Activated CD8-positive, alpha-beta memory T cell treated with anti-CD3 and anti-CD28 coated beads, Interleukin-2, amount 50 U/mL, for 1 hour (primary cell): ENCODE data around the gene CYB5R3.
"Not testable (repeated sequence)": the region's sequence is repeated elsewhere in the genome, so short reads cannot be mapped to it uniquely, and the experiment has no call there.

ENCODE experiments used
- DNase-seq: peaks from one replicate; pipeline ENCODE4 v3.0.0-alpha.2; 2020; ENCODE audit errors: extremely low read depth

Gene CYB5R3

DNA sequence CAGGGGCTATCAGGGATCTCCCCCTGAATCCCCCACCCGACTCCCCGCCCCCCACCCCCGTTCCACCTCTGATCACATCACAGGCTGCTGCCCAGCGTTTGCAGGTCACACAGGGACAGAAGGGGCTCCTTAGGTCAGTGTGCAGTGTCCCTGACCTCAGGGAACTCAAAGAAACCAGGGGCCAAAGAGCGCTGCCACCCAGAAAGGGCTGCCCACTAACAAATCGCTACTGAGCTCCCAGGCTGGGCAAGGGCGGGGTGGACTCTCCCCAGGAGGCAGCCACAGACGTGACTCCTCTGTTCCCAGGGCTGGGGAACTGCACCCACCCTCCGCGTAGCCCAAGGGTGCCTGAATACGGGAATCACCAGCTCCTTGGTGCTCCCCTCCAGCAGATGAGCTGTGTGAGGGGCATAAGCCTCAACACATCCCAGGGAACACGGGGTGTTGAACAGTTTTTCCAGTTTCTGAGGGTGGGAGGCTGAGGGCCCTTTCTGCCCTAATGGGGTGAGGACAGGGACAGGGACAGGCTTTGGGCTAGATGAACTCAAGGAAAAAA, 24.6 kb downstream of the CYB5R3 start:
- no peak for DNase-seq

DNA sequence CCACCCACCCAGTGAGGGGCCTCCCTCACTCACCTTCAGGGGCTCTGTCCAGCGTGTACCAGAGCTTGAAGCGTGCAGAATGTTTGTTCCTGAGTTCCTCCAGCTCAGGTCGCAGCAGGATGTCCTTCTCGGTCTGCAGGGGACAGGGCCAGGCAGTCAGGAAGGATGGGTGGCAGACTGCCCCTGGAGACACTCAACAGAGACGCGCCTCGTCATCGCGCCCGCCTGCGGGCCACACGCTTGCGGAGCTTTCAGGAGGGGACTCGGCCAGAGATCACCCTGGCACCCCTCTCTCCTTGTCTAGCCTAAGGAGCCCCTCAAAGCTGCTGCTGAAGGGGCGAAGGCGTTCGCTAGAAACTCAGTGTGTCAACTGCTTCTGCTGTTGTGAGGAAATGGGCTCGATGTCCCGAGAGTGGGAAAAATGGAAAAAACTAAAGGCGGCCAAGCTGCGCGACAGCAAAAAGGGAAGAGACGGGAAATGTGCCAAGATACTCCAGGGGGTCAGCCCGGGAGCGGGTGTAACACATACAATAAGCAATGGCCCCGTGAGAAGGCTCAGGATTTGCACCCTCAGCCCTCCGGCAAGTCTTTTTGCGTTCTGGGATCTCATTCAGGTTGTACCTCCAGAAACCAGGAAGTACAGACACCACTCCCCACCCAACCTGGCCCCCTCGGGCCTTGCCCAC, 25.3 kb downstream of the CYB5R3 start:
- DNase-seq, result no peak

DNA sequence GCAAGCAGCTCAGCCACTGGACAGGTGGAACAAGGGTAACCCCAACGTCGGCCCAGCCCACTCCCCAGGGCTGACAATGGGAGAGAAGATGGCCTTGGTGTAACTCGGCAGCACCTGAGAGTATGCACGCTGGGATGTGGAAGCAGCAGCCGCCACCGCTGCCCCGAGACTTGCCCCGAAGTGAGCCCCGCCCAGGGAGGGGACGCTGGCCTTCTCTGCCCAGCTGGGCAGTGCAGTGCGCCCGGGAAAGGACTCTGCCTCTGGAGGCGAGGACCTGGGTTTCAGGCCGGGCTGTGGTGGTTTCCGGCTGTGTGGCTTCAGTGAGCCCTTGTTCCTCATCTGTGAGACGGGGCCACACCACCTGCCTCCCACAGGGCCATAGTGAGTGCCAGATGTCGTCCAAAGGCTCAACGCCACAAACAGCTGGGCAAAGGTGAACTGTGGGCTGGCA, 25.9 kb downstream of the CYB5R3 start:
- DNase-seq, result no peak

DNA sequence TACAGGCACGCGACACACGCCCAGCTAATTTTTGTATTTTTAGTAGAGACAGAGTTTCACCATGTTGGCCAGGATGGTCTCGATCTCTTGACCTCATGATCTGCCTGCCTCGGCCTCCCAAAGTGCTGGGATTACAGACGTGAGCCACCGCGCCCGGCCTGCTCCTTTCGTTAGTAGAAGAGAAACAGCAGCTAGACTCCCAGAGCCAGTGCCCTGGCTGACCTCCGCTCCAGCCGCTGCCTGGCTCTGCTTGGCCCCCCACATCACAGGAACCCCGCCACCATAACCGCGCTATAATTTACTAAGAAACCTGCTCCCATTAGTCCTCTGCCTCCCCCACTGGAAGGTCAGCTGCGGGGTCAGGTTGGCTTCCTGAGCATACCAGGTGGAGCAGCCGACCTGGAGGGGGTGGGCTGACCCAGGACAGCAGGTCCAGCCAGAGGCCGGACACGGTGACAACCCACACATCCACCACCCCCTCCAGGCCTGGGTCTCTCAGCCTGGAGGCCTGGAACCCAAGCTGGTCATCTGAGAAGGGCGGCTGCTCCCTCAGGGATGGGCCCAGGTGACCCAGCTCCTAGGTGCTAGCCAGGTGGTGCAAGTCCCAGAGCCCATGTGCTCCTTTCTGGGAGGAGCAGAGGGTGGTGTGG, 27.0 kb downstream of the CYB5R3 start:
- no peak for DNase-seq

DNA sequence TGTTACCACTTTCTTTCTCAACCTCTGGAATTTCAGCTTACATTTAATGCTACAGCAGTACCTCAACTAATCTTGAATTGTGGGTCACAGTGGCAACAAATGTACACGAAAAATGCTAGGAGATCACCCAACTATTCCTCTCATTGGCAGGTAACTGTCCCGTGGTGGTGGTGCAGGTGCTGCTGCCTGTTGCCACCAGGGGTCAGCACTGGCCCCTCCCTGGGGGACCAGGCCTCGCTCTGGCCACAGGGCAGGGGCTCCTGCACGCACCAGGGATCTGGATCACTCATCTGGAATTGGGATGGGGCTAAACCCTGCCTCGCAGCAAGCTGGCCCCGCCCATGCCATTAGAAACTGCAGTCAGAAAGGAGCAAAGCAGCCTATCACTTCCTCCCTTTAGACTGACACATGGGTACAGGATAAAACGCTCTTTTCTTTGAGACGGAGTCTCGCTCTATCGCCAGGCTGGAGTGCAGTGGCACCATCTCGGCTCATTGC, 27.6 kb downstream of the CYB5R3 start:
- DNase-seq, result no peak

DNA sequence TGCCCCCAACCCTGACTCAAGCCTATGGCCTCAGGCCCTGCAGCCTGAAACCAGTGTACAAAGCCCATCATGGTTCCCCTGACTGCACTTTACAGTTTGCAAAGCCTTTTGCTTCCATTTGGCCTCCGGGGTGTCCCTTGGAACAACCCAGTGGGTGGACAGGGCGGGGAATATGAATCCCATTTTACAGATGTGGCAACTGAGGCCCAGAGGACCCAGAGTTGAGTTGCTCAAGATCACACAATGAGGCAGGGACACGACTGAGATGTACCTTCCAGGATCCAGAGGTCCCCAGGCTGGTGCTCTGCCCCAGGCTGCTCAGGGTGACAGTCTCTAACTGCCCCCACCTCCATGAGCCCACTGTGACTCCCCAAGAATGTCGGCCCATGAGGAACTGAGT, 29.1 kb downstream of the CYB5R3 start:
- no peak for DNase-seq

DNA sequence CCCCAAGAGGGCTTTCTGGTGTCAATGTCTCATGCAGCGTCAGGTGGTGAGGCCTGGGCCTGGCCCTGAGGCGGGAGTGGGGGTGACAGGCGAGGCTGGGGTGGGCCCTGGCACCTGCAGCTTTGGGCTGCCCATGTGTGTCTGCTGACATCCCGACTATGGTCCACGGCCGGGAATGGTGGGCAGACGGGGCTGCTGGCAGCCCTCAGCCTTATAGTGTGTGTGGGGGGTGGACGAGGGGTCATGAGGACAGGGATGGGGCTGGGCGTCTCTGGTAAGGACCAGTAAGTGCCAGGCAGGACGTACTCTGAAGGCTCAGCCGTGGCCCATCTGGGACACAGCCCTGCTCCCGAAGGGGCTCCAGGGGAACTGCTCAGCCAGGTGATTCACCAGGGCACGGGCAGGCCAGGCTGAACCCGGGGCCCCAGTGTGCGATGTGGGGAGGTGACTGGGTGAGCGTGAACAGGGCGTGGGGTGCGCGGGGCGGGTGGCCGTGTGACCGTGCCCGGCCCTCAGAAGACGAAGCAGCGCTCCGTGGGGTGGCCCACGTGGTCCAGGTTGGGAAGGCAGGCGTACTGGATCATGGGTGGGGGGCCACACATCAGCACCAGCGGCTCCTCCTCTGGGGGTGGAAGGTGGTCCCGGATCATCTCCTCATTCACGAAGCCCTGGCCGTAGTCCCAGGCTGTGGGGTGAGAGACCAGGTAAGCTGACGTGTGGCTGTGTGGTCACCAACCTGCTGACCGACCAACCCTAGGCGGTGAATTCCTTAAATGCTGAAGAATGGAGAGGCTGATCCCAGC, 29.7 kb downstream of the CYB5R3 start:
- no peak for DNase-seq

DNA sequence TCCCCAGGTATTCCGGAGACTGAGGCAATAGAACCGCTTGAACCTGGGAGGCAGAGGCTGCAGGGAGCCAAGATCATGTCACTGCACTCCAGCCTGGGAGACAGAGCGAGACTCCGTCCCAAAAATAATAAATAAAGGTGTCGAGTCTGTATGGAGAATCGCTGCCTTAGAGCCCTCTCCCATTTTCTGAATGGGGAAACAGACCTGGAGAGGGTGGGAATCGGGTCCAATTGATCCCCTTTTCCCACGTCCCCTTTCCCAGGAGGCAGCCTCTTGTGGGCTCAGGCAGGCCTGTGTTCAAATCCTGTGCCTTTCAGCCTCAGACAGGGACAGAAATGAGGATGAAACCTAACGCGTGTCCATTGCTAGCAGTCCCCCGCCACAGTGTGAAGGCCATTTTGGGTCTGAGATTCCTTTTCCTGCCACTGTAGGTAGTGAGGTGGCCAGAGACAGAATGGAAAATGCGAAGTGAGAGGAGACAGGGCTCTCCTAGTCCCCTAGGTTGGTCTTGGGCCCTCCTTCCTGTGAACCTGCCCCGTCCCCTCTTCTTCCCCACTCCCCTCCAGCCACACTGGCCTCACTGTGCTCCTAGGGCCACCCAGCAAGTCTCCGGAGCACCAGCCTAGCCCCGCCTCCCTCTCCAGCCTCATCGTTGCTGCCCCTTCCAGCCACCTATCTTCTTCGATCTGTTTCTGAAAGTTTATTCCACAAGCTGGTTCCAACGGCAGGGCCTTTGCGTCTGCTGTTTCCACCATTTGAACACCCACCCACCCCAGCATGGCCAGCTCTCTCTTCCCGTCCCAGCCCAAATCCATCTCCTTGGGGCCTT, 31.8 kb downstream of the CYB5R3 start:
- no peak for DNase-seq

DNA sequence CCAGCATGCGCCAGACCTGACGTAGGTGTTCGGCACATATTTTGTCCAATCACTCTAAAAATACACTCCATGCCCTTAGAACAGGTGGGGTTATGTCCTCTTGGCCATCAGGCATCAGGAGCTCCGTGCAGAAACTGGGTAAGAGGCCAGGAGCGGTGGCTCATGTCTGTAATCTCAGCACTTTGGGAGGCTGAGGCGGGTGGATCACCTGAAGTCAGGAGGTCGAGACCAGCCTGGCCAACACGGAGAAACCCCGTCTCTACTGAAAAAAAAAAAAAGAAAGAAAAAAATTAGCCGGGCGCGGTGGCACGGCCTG, 33.4 kb downstream of the CYB5R3 start:
- not testable (repeated sequence) for DNase-seq

DNA sequence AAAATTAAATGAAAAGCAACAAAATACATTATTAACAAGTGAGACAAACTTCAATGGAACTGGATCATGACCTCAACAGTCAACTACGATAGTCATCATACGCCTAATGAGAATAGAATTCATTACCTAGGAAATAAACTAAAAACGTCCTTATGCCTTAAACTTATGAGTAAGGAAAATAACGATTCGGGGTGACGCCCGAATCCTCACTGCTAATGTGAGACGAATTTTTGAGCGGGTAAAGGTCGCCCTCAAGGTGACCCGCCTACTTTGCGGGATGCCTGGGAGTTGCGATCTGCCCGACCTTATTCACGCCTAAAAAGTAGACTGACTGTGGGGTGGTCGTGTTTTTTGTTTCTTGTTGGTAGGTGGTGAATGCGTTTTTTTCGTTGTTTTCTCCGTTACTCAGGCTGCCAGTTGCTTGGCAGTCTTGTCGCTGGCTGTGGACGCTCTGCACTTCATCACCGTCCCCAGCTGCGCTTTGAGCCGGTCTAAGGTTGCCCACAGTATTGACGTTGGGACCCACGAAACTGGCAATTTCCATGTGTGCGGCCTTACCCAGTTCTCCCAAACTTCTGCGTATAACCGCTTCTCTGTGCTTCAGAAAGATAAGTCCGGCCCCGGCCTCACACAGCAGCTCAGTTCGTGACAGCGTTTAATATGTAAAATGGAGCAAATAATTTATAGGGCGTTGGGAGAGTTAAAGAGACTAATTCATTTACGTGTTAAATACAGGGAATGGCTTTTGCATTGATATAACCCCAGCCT, 33.9 kb downstream of the CYB5R3 start:
- peak; percentile 83 for DNase-seq

DNA sequence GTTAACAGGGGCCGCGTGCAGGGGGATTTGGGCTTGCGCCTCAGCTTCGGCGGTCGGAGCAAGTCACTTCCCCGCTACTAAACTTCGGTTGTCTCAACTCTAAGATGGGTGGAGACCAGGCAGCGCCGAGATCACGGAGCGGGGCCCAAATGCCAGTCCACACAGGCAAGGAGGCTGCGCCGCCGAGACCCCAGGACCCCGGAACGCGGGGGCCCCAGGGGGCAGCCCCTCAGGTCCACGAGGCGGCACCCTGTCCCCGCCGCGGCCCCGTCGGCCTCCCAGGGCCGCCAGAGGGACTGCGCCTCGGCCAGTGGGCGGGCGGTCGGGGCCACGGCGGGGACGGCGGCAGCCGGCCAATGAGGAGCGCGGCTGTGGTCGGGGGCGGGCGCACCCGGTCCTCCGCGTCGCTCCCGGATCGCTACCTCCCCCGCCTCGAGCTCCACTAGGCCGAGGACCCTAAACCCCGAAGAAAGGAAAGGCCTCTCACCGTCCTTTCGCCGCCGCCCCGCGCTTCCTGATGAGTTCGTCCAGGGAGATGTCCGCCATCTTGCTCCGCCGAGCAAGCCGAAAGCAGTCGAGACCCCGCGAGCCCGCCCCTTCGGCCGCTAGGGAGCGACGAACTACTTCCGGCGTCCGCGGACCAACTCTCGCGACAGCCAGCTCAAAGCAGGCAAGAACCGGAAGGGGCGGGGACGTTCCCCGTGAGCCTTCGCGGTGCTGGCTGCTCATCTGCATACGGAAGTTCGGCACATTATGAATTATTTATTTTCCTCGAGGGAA, 34.7 kb downstream of the CYB5R3 start, which contains the start of gene POLDIP3:
Gene POLDIP3 (minus strand): TSS at position 572 of the 780 bp plus-strand sequence. CDS start 26 bp downstream, at position 546.
- peak; percentile 97 for DNase-seq

DNA sequence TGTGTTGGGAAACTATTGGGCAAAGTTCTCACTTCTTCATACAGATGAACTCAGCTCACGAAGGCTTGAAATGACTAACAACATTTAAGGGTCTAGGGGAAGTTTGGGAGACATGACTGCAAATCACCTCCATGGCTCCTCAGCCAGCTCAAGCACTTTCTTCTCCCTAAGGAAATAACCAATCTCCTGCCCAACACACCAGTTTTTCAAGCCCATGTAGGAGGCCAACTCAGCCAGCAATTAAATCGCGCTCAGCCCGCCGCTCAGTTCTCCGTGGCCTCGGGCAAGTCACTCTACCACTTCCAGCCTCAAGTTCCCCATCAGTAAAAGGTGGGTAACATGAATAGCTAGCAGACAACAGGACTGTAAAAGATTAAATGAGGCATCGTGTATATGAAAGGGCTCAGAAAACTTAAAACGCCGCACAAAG, 35.3 kb downstream of the CYB5R3 start:
- DNase-seq, result no peak

DNA sequence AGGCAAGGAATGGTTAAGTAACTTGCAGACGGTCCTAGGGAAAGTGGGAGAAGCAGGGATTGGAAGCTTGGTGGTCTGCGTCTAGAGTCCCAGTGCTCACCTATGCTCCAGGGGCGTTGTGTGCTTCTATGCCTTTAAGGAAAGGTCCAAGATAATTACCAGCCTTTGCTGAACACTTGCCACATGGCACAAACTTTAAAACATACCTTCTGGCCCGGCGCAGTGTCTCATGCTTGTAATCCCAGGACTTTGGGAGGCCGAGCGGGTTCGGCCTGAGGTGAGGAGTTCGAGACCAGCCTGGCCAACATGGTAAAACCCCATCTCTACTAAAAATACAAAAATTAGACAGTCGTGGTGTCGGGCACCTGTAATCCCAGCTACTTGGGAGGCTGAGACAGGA, 36.9 kb downstream of the CYB5R3 start:
- DNase-seq, result no peak

DNA sequence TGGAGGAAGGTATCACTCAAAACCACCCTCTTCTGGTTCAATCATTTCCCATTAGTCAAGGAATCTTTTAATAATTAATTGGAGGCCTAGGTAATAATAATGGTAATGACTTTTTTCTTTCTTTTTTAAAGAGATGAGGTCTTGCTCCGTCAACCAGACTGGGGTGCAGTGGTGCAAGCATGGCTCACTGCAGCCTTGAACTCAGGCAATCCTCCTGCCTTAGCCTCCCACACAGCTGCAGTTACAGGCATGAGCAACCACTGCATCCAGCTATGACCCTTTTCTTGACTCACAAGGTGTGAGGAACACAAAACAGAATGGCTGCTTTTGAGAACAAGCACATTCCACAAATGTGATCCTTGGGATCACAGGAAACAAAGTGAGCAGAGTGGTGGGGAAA, 38.1 kb downstream of the CYB5R3 start:
- no peak for DNase-seq

DNA sequence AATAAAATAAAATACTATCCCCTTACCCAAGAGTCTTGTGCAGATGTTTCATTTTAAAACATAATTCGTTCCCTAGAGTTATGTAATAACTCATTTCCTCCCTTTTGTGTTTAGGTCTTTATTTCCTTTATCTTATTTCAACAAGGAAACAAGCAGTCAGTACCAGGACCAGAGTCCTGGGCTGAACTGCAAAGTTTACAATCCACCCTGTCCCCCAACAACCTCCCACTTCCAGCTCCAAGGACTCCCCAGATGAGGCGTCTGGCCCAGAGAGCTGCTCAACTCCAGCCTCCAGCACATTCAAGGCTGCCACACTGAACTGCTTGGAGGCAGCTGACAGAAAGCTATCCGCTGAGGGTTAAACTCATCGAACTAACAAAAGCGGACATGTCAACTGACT, 39.0 kb downstream of the CYB5R3 start:
- DNase-seq, result no peak

DNA sequence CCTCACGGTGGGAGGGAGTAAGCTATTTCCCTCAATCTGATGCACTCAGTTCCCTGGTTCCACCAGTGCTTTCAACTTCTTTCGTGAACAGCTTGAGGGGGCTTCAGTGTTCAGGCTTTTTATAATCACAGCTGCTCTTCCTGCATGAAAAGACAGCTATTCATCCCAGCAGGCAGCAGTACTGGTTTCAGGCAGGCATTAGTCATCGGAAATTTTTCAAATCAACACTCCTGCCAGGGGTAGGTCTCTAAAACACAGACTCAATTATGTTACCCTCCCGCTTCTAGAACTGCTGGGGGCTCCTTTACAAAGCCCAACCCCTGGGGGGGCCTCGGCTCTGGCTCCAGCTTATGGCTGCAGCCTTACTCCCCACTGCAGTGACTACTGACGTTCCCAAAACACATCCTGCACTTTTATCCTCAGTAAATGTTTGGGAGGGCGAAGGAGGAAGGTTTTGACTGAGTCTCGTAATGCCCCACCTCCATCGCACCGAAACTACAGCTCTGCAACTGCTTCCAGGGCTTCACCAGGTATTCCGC, 40.3 kb downstream of the CYB5R3 start:
- DNase-seq, result no peak

DNA sequence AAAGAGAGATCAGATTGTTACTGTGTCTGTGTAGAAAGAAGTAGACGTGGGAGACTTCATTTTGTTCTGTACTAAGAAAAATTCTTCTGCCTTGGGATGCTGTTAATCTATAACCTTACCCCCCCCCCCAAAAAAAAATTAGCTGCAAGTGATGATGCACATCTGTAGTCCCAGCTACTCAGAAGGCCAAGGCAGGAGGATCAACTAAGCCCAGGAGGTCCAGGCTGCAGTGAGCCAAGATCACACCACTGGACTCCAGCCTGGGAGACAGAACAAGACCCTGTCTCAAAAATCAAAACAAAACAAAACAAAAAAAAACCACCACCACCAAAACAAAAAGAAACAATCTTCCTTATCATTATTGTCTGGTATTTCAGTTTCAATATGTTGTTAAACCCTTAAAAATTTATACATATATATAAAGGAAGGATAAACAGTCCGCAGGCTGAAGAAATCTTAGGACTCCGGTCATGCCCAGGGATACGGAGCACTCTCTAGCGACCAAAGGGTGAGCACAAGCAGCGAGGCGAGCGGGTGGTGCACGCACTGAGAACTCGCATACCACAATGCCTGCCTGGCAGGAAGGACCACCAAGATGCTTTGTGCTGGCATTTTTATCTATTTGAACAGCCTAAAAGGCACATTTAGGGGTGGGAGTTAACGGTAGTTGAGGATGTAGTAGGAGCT, 40.9 kb downstream of the CYB5R3 start:
- DNase-seq, result no peak

DNA sequence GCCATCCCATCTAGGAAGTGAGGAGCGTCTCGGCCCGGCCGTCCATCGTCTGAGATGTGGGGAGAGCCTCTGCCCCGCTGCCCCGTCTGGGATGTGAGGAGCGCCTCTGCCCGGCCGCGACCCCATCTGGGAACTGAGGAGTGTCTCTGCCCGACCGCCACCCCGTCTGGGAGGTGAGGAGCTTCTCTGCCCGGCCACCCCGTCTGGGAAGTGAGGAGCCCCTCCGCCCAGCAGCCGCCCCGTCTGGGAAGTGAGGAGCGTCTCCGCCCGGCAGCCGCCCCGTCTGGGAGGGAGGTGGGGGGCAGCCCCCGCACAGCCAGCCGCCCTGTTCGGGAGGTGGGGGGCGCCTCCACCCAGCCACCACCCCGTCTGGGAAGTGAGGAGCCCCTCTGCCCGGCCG, 41.6 kb downstream of the CYB5R3 start:
- not testable (repeated sequence) for DNase-seq

DNA sequence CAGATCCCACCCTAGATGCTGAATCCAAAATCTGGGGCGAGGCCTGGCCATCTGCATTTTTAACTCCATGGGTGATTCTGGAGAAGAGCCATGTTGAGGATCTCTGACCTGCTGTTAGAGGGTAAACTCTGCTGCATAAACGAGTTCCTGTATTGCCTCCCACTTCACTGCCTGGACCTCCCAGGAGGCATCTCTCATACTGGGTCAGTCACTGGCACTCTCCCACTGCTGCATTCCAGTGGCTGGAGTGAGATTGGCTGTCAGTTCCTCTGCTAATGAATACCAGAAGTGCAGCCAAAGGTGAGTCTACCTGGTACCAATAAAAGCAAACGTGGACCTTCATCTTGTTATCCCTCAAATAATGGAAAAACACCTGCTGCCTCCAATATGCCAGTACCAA, 44.8 kb downstream of the CYB5R3 start:
- no peak for DNase-seq
